Right kidney (tissue), 1 donor: Measurements from ENCODE around the gene ATP8B4.

Source experiments
- DNase-seq: peaks from one replicate; pipeline ENCODE4 v3.0.0-alpha.2; 2016

The ATP8B4 gene

DNA sequence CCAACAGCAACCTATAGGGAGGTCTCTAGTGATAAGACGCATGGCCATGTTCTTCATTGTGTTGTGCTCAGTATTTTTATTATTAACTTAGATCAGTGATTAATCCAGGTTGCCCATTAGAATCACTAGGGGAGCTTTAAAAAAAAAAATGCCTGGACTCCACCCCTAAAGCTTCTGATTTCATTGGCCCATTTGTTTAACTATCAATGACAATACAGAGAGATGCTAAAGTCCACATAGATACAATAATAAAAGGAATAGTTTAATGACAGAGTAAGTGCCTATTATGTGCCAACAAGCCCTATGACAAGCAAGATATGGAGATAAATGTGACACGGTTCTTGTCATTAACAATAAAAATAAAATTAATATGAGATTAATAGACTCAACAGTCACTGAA, 55.8 kb downstream of the ATP8B4 start:
- DNase-seq, result no peak

DNA sequence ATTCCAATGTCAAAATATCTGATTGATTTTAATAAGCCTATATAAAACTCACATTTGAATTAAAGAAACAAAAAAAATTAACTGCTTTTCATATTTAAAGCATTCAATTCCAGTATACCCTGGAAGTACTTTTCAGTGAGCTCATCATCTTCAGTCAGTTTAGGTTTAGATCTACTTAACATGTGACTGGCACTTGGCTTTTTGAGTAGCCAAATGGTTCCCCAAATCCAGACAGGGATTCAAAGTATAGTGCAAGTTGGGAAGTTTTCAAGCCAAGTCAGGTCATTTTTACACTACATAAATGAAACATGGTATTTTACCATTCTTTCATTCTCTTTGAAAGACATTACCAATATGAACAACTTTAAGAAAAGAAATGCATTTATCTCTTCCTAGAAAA, 57.5 kb downstream of the ATP8B4 start:
- DNase-seq, result no peak

DNA sequence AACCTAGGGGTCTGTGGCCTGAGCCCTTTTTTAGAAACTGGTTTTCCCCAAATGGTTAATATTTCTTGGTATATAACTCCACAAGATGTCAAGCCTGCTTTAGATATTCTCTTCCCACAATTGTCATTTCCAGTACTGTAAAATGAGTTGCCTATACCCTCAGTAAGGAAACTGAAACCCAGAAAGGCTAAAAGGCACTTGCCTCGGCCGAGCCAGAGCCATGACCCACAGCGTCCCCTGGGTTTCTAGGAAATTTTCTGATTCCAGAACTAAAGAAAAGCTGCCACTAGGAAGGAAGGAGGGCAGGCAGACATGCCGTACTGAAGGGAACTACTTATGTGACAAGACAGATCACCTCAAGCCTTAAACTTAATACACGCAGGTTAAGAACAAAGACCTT, 59.1 kb downstream of the ATP8B4 start:
- DNase-seq, result no peak

DNA sequence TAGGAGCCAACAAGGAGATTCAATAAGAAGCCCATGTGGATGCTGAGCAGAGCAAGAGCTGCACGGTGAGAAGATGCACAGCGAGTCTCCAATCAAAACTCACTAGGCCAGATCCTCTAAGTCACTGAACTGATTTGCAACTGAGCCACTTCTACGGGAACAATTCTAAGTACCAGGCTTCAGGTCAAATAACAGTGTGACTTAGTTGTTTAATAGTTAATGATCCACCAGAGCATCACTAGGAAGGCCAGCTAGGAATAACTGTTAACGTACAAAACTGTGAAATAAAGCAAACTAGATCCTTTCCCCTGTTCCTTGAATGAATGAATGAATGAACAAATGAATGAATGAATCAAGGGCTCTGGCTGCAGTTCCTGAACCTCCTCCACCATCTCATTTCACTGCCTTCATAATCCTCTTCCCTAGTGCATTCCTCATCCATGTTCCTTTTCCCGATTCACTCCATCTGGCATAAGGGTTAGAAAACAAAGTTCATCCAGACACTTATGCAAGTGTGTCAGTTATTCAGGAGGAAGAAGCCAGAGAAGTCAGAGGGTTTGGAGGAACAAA, 59.7 kb downstream of the ATP8B4 start:
- DNase-seq, result no peak

DNA sequence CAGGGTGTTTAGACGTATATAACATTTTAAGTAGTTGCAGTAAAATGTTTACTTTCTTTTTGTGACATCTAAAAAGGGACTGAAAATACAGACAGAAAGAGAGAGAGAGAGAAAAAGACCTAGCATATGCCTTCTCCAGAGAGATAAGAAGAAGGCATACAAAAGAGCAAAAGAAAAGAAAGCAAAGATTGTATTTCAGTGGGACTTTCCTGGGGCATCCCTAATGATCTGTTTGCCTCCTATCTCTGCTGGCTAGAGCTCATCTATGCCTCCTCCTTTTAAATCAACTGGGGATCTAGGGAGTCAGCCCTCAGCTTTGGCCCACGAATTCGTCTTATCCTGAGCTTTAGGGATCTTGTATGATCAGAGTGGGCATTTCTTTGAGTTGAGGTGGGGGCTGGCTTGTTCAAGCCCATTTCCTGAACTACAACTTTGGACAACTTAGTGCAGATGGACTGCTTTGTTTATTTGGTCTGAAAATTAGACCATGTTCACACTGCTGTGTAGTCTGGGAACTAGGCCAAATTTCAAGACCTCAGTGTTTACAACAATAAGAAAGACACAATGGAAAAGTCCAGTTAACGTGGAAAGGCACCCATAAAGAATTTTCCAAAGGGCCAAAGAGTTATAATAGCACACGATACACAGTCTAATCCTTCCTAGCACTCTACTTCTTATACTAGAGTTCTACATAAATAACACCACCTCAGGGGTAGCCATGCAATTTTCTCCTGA, 61.0 kb downstream of the ATP8B4 start:
- DNase-seq, result no peak

DNA sequence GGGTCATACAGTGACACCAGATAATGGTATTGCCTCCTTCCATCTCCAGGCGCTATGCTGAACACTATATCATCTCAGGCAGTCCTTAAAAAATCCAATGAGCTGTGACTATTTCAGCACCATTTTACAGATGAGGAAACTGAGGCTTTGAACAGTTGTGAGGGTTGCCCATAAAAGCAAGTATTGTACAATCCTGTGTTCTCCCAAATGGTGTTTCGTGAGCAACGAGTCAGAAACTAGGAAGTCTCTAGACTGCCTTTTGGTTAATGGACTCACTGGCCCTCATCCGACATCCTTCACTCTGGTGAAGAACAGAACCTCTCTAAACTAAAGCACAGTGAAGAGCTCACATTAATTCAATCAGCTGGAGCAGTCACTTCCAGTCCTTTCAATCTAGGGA, 61.8 kb downstream of the ATP8B4 start:
- DNase-seq, result no peak

DNA sequence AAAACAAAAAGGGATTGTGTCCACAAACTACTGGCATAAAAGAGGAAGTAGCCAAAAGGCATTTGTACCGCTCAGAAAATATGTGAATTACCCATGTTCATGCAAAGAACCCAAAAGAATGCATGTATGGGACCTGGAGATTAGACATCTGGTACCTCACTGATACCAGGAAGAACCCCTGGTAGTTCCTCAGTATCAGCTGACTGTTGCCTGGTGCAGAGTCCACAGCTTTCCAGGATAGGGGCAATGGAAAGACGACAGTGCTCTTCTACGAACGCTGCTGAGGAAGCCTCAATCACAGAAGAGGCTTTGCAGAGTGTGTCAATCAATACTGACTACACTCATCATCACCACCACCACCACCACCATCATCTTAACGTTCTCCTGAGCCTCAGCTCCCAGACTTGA, 63.3 kb downstream of the ATP8B4 start:
- no peak for DNase-seq

DNA sequence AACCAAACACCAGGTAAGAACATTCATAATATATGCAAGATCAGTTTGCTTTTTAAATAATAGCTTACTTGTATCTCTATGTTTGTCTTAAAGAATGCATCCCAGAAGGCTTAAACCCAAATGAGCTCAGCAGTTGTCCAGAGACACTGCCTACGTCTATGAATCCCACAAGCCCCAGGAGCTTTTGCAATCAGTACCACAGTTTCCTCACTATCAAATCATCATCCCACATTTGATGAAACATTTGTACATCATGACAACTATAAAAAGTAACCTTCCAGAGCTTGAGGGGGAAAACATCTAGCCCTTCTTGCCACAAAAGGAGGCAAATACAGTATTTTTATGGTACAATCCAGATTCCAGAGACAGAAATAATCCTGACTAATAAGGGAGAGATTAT, 63.7 kb downstream of the ATP8B4 start:
- no peak for DNase-seq

DNA sequence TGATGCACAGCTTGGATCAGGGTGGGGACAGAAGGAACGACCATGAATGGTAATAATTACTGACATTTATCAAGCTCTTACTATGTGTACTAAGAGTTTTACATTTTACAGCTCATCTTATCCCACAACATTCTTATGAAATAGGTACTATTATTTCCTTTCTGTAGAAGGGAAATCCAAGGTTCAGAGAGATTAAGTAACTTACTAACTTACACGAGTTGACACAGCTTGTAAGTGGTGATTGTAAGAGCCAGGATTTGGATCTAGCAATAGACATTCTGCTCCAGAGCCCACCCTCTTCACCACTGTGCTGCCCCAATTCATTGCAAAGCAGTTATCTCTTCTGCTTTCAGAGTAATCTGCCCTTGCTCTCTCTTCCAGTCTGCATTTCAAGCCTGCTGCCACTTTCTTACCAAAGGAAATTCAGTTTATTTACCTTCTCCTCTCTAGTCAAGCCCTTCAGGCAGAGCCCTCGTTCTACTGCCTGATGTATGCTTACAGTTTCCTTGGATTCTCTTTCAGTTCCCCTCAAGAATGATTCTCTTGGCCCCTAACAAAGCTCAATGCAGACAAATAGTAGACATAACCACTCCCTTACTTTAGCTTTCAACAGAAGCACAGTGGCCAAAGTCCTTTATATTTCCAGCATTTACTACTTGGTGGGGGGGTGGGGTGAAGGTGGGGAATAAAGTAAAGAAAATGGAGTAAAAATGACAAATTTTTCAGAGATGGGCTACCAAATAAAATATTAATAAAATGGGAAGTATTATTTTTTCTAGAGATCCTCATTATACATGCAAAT, 65.8 kb downstream of the ATP8B4 start:
- DNase-seq, result no peak

DNA sequence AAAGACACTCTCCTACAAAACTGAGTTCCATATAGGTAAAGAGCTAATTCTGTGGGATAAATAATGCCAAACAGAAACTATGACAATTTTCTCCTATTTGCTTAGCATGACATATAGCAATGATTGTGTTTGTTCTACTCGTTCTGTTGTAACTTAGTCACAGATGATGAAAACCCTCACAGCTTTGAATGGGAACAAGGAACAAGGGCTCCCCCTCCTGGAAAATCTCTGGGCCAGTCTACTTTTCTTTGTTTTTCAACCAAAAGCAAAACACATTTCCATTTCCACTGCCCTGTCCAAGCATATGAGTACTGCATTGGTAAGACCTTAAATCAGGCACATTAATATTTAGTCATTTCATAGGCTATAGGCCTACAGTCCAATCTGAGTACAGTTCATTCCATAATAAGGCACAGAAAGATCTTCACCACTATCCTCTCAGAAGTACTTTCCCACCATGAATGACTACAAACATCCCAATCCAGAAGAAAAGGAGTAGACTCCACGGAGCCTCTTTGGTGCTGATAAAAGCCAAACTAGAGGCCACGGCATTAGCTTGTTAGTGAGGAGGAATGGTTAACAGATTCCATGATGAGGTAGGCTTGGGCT, 67.1 kb downstream of the ATP8B4 start:
- DNase-seq, result peak; percentile 18

DNA sequence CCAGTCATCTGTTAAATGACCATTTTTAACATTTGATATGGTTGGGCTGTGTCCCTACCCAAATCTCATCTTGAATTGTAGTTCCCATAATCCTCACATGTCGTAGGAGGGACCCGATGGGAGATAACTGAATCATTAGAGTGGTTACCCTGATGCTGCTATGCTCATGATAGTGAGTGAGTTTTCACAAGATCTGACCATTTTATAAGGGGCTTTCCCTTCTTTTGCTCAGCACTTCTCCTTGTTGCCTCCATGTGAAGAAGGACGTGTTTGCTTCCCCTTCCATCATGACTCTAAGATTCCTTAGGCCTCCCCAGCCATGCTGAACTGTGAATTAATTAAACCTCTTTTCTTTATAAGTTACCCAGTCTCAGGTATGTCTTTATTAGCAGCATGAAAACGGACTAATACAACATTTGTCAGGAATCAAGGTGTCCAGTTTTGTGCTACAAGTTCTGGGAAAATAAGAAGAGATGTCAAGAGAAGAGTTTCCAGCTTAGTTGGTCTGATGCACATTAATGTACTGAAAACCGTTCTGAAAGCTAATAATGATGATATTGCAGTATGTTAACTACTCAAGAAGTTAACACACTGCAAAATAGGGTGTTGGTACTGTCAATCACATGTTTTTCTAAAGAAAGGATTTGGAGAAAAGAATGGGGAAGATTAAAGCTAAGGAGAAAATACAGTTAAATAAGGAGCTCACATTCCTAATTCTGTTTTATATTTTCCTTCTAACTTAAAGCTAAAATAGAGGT, 67.9 kb downstream of the ATP8B4 start:
- no peak for DNase-seq

DNA sequence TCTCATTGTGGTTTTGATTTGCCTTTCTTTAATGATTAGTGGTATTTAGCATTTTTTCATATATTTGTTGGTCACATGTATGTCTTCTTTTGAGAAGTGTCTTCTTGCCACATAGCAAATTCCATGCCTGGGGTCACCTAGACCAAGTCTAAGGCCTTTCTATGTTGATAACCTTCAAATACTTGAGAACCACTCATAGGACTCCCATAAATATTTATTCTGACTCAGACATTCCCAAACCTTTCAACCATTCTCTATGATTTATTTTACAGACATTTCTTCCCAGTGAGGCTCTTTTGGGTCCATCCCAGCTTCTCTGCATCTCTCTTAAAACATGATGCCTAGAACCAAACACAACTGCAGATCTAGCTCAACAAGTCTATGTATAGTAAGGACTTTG, 69.2 kb downstream of the ATP8B4 start:
- DNase-seq, result no peak

DNA sequence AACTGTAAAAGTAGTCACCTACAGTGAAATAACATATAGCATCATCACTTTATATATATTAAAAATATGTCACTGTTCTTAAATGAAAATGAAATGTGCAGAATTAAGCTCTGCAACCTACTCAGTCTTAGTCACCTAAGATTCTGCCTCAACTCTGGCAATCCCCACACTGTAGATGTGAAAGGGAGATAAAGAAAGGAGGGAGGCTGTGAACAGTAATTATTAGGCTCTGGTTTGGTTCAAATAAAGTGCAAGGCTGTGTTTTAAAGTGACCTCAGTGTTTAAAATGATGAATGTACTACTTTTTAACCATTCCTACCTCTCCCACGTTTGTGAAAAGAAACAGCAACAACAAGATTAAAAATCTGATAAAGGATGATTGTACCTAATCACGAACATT, 72.2 kb downstream of the ATP8B4 start:
- no peak for DNase-seq

DNA sequence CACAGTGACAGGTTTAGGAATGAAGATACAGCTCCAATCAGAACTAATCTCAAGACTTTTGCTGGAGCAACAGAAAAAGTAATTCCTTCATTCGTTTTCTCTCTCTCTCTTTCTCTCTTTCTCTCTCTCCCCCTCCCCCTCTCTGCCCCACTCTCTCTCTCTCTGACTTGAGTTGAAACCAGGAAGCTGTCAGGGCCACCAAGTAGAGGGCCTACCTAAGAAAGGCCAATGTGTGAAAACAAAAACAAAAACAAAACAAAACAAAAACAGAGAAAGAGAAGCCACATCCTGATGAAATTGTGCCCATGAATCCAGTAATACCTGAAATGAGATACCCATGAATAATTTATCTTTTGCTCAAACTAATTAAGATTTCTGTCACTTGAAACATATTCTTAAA, 72.9 kb downstream of the ATP8B4 start:
- no peak for DNase-seq

DNA sequence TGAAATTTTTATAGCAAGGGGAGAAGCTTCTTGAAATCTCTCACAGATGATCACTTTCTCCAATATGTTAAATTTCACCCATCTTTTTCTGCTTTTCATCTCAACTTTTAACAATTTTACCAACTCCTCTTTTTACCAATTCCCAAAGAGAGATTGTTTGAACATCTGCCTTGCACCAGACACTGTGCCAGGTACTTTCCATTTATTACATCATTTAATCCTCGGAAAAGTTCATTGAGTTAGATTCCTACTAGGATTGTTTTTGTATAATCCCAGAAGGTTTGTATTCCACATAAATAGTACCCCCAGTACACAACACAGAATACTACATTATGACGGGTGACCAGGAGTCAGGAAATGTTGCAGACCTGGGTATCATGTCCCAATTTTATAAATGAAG, 74.1 kb downstream of the ATP8B4 start:
- DNase-seq, result no peak

DNA sequence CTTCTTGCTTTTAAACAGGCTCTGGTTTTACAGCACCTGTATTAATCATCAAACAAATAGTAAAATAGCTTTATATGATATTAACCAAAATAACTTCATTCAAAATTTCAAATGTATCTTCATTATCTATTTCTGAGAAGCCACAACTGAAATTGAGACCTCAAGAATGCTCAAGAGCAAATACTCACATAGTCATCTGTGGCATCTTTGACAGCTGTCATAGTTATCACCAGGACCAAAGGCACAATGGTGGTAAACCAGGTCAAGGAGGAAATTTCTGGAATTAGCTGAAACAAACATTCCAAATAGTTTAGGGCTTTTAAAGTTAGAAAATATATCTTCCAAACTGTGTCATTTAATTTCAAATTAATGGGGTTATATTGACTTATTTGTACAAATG, 74.6 kb downstream of the ATP8B4 start:
- no peak for DNase-seq

DNA sequence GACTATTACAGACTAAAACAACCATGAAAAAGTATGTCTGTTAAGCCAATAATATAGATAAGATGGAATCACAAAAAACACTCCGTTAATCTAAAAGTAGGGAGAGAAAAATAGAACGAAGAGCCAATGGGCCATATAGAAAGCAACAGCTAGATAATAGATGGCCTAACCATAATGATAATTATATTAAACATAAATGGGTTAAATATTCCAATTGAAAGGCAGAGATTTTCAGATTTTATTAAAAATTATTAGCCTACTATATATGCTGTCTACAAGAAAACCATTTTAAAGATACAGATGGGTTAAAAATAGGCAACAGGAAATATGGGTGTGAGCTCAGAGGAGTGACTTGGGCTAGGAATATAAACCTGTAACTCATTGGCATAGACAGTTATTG, 76.3 kb downstream of the ATP8B4 start:
- DNase-seq, result no peak

DNA sequence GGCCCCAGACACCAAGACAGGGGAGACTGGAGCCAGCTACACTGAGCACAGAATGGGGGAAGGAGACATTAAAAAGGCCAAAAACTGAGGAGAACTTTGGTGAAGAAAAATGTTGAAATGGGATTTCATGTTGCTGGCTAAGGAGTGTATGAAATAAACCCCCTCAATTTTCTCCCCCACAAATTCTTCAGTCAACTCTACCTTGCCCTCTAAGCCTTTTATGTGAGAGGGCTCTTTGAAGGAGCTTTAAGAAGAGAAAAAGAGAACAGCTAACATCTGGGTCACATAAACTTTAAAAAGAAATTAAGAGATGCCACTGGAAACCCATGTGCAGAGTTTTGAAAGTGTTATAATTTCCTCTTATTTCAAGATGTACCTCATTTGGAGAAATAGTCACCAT, 88.6 kb downstream of the ATP8B4 start:
- DNase-seq, result no peak

DNA sequence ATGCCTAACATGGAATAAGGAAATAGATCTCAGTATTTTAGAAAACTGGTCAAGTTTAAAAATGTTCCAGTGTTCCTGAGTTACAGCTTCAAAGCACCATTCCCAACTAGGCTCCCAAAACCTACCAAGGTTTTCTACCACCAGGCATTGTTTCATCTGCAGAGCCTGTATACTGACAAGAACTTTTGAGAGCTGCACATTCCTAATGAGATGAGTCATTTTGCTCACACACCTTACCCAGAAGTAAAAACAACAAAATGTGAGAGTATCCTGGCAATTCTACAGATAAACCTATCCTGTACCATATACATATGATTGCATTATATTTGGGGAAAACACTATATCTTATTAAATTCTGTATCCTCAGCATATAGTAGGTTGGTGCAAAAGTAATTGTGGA, 90.7 kb downstream of the ATP8B4 start:
- no peak for DNase-seq

DNA sequence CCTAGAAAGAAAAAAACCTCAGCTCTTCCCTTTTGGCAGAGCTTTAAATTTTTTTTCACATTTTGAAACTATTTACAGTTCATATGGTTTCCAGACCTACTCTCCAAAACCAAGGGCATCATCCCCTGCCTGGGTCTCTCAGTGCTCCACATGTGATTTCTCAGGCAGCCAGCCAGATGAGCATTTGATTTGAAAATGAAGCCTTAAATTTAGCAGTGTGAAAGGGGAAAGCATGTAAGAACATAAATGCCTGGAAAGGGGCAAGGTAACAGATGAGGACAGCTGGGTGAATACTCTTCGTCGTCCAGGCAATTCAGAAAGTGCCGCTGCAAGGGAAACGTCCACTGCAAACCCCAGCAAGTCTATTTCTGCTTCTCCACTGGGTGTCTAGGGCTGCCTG, 94.8 kb downstream of the ATP8B4 start:
- DNase-seq, result no peak

DNA sequence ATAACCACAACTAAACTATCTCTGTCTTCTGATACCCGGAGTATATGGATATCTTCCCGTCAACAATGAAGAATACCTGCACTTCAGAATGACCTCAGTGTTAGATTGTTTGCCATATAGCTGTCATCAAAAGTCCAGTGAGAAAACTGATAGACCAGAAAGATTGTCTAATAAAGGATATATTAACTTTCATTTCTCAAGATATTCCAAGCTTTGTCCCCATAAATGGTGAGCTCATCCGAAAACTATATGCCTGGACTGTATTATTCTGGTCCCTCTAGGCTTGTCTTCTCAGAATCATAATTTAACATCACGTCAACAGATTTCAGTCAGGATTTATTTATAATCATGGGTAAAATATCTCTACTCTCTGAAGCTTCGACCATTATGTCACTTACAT, 100.5 kb downstream of the ATP8B4 start:
- no peak for DNase-seq

DNA sequence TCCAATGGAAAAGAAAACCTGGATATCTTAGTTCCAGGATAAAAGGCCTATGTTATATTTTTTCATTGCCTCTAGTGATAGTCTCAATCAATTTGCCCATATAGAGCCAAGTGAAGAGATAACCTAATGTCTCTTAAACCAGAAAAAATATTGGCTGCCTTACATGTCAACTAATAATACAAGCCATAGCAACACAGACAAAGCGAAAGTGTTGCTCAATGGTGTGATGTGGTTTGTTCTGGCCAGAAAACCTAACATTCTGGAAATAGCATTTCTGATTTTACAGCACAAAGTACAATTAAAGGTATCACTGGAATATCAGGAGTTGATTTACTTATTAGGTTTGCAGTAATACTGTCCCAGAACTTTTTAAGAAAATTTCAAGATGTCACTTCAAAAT, 101.5 kb downstream of the ATP8B4 start:
- no peak for DNase-seq

DNA sequence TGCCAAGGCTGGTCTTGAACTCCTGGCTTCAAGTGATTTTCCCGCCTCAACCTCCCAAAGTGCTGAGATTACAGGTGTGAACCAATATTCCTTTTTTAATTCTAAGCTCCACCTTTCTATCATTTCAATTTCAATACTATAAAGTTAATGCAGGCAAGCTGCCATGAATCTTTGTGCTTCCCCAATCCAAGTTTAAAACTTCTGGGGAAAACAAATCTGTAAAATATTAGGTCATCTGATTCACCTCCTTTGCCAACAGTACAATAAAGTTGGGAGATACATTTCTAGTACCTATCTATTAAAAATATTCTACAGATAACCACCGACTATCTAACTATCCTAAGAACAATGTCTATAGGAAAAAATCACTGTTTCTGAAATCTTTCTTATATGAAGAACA, 102.1 kb downstream of the ATP8B4 start:
- DNase-seq, result no peak
